Loucy (cell line): ENCODE measurements around the gene IFNK.

Experiments used
- H2AFZ ChIP-seq: fragments of 200-600 bp; sonication (generic); 2 replicates; pipeline ENCODE4 v1.6.0; 2016; ENCODE audit warnings: antibody characterized with exemption, mild to moderate bottlenecking, low read length, moderate library complexity
- H3F3A ChIP-seq: fragments of 200-600 bp; 2 replicates; pipeline ENCODE4 v1.6.0; 2016; ENCODE audit warnings: antibody characterized with exemption, low read depth, mild to moderate bottlenecking
- H3K27me3 ChIP-seq: fragments of 200-600 bp; sonication (generic); 2 replicates; pipeline ENCODE4 v1.6.1; 2014; ENCODE audit warnings: low read length, mild to moderate bottlenecking; ENCODE audit not compliant: insufficient read depth, poor library complexity, severe bottlenecking
- H3K36me3 ChIP-seq: fragments of 200-600 bp; sonication (generic); 2 replicates; pipeline ENCODE4 v1.6.1; 2016; ENCODE audit warnings: low read length; ENCODE audit not compliant: insufficient read depth
- H3K4me1 ChIP-seq: fragments of 200-600 bp; sonication (generic); 2 replicates; pipeline ENCODE4 v1.5.1; 2014; ENCODE audit warnings: low read length, mild to moderate bottlenecking; ENCODE audit not compliant: insufficient read depth, poor library complexity, severe bottlenecking
- H3K4me2 ChIP-seq: fragments of 200-600 bp; sonication (generic); 2 replicates; pipeline ENCODE4 v1.6.0; 2014; ENCODE audit warnings: antibody characterized with exemption, low read length, low read depth, mild to moderate bottlenecking; ENCODE audit not compliant: poor library complexity, severe bottlenecking
- H3K4me3 ChIP-seq: fragments of 200-600 bp; sonication (generic); 2 replicates; pipeline ENCODE4 v1.5.1; 2014; ENCODE audit warnings: low read length, mild to moderate bottlenecking, mixed read lengths; ENCODE audit not compliant: poor library complexity, severe bottlenecking
- H3K79me2 ChIP-seq: fragments of 200-600 bp; sonication (generic); 2 replicates; pipeline ENCODE4 v1.6.1; 2014; ENCODE audit warnings: low read length; ENCODE audit not compliant: insufficient read depth
- H3K9ac ChIP-seq: fragments of 200-600 bp; sonication (generic); 2 replicates; pipeline ENCODE4 v1.6.0; 2014; ENCODE audit warnings: mild to moderate bottlenecking, low read depth, low read length, moderate library complexity; ENCODE audit not compliant: poor library complexity, severe bottlenecking
- H3K9me2 ChIP-seq: fragments of 200-600 bp; sonication (generic); replicated peaks from 2 replicates; pipeline ENCODE4 v1.6.1; 2016; ENCODE audit warnings: low read depth, low read length, mixed read lengths
- H3K9me3 ChIP-seq: fragments of 200-600 bp; sonication (generic); 2 replicates; pipeline ENCODE4 v1.6.1; 2014; ENCODE audit warnings: mild to moderate bottlenecking, antibody characterized with exemption, low read length, low read depth; ENCODE audit not compliant: insufficient read depth
- H4K20me1 ChIP-seq: fragments of 200-600 bp; sonication (generic); 2 replicates; pipeline ENCODE4 v1.6.0; 2014; ENCODE audit warnings: antibody characterized with exemption, low read length, mild to moderate bottlenecking; ENCODE audit not compliant: insufficient read depth, poor library complexity, severe bottlenecking
- EZH2phosphoT487 ChIP-seq: fragments of 200-600 bp; IDR thresholded peaks from 2 replicates; pipeline ENCODE4 v1.6.1; 2018; ENCODE audit warnings: antibody characterized with exemption, mild to moderate bottlenecking, moderate library complexity, borderline replicate concordance
- TF ChIP-seq, protein P1 (sequence below): fragments of 200-600 bp; sonication (generic); conservative IDR thresholded peaks from 2 replicates; pipeline ENCODE4 v1.5.1; 2014; ENCODE audit warnings: mild to moderate bottlenecking, antibody characterized with exemption, low read length

The IFNK gene

GRCh38 chr9:27529316-27530278, 5.5 kb downstream of the IFNK start, which contains the start of gene MOB3B:
Gene MOB3B, minus strand, starts transcription at chr9:27529814. Its CDS starts 74,264 bp downstream, at chr9:27455550.
- H3K27me3 ChIP-seq, result peaks cover 15% of the 10 kb centered on the region
- no peaks in the 10 kb centered on the region for H3K79me2 ChIP-seq

DNA sequence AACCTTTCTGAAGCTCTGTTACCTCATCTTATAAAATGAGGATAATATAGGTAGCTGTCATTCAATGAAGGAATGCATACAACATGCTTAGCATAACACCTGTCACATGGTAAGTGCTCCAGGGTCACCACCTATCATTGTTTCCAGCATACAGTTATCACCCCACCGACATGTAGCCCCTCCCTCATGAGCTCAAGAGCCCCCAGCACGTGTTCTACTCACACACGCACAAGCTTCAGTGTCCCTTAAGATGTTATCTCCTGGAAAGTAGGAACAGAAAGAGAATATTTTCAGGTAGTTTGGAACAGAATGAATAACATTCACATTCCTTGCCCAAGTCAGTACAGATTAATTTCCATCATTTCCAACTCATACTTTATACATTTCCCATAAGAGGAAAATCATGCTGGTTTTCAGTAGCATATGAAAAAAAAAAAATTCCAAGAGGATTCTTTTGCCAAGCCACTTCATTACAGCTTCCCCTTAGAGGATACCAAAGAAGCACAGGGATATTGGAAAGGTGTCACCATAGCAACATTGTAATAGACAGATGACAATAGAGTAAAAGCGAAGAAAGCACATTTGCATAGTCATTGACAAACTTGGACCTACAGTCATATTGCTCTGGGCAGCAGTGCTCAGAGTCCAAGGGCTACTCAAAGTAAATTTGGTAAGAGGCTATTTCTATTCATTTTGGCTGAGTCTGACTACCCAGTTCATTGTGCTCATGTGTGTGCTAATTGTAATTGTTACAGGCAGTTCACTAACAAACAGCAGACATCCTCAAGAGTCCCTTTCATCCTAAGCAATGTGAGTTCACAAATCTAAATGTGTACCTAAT, 7.0 kb downstream of the IFNK start:
- H4K20me1 ChIP-seq, result no peaks in the 10 kb centered on the region
- no peak overlapping the region for H3K4me3 ChIP-seq
- H3K9me3 ChIP-seq, result no peaks in the 10 kb centered on the region
- no peak overlapping the region for H3K9ac ChIP-seq
- TF ChIP-seq, protein P1, sequence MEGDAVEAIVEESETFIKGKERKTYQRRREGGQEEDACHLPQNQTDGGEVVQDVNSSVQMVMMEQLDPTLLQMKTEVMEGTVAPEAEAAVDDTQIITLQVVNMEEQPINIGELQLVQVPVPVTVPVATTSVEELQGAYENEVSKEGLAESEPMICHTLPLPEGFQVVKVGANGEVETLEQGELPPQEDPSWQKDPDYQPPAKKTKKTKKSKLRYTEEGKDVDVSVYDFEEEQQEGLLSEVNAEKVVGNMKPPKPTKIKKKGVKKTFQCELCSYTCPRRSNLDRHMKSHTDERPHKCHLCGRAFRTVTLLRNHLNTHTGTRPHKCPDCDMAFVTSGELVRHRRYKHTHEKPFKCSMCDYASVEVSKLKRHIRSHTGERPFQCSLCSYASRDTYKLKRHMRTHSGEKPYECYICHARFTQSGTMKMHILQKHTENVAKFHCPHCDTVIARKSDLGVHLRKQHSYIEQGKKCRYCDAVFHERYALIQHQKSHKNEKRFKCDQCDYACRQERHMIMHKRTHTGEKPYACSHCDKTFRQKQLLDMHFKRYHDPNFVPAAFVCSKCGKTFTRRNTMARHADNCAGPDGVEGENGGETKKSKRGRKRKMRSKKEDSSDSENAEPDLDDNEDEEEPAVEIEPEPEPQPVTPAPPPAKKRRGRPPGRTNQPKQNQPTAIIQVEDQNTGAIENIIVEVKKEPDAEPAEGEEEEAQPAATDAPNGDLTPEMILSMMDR, result no peak
- no peak for TF ChIP-seq EZH2phosphoT487
- H3K9me2 ChIP-seq, result no peaks in the 10 kb centered on the region
- H3K4me1 ChIP-seq, result no peaks in the 10 kb centered on the region
- H3K27me3 ChIP-seq, result peaks cover 15% of the 10 kb centered on the region
- H2AFZ ChIP-seq, result no peak overlapping the region
- H3K4me2 ChIP-seq, result no peak overlapping the region
- H3K79me2 ChIP-seq, result no peaks in the 10 kb centered on the region
- H3K36me3 ChIP-seq, result no peaks in the 10 kb centered on the region
- no peaks in the 10 kb centered on the region for H3F3A ChIP-seq

More at GRCh38 chr9:27529316-27530278, 5.5 kb downstream of the IFNK start, which contains the start of gene MOB3B:
- no peaks in the 10 kb centered on the region for H3K36me3 ChIP-seq
- H3K9ac ChIP-seq, result peak within 1 kb of the TSS; percentile 64
- H4K20me1 ChIP-seq, result no peaks in the 10 kb centered on the region
- H2AFZ ChIP-seq, result peak within 1 kb of the TSS; percentile 93
- H3K4me3 ChIP-seq, result peak within 1 kb of the TSS; percentile 79
- TF ChIP-seq EZH2phosphoT487, result no peak
- TF ChIP-seq, protein P1, result peak; percentile 79
- no peaks in the 10 kb centered on the region for H3K4me1 ChIP-seq
- H3K9me3 ChIP-seq, result no peaks in the 10 kb centered on the region
- H3K9me2 ChIP-seq, result no peaks in the 10 kb centered on the region
- peak within 1 kb of the TSS; percentile 80 for H3K4me2 ChIP-seq
- no peaks in the 10 kb centered on the region for H3F3A ChIP-seq

GRCh38 chr9:27532046-27532445, 8.0 kb downstream of the IFNK start:
- TF ChIP-seq, protein P1, result no peak
- TF ChIP-seq EZH2phosphoT487, result no peak
- no peaks in the 10 kb centered on the region for H3K36me3 ChIP-seq
- H3K4me3 ChIP-seq, result no peak overlapping the region
- H3K4me2 ChIP-seq, result no peak overlapping the region
- no peaks in the 10 kb centered on the region for H3K4me1 ChIP-seq
- no peak overlapping the region for H3K9ac ChIP-seq
- H3K9me2 ChIP-seq, result no peaks in the 10 kb centered on the region
- H2AFZ ChIP-seq, result no peak overlapping the region
- no peaks in the 10 kb centered on the region for H3K9me3 ChIP-seq
- no peaks in the 10 kb centered on the region for H3K79me2 ChIP-seq
- H4K20me1 ChIP-seq, result no peaks in the 10 kb centered on the region
- H3K27me3 ChIP-seq, result peaks cover 15% of the 10 kb centered on the region
- H3F3A ChIP-seq, result no peaks in the 10 kb centered on the region
